NCI-H1930 (cell line): ENCODE measurements around the gene POU6F2.
"Not testable (repeated sequence)": the region's sequence is repeated elsewhere in the genome, so short reads cannot be mapped to it uniquely, and the experiment has no call there.

Experiments used
- DNase-seq, 2 experiments: peaks; one replicate each; lab custom pipeline; 2025; lab: John Stamatoyannopoulos, UW

Gene POU6F2

GRCh38 chr7:39186671-39187070 is 209.0 kb downstream of the POU6F2 start:
- no peak for DNase-seq

DNA sequence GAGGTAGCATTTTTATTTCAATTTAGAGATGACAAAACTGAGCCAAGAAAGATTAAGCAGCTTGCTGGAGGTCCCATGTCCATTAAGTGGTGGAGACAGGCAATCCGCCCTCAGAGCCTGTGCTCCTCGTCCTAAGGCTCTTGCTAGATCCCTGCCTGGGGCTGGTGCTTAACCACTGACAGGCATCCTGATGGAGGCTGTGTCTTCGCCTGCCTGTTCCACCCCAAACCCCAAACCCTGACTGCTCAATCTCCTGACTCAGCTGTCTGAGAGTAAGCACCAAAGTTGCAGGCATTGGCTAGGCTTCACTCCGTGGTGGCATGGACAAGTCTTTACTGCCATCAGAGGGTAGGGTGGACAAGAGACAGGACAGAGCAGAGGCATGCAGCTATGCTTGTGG is 209.4 kb downstream of the POU6F2 start:
- no peak for DNase-seq

DNA sequence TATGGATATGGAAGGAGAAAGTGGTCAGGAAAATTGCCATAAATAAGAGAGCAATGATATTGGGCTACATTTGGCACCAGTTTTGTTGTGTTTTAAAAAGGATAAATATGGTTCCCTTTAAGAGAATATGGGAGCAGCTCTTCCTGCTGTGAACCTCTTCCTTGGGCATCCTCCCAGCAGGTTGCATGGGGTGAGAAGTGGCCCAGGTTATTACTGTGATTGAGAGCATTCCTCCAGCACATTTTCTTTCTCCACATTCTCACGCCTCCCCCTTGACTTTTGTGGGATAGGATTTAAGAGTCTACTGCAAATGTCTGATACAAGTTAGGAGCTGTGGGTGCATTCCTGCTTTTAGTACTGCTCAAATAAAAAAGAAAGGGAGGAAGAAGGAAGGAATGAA is 214.8 kb downstream of the POU6F2 start:
- no peak for DNase-seq

DNA sequence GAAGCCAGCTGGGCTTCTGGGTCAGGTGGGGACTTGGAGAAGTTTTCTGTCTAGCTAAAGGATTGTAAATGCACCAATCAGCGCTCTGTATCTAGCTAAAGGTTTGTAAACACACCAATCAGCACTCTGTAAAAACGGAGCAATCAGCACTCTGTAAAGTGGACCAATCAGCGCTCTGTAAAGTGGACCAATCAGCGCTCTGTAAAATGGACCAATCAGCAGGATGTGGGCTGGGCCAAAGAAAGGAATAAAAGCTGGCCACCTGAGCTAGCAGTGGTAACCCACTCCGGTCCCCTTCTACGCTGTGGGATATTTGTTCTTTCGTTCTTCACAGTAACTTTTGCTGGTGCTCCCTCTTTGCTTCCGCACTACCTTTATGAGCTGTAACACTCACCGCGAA is 216.7 kb downstream of the POU6F2 start:
- not testable (repeated sequence) for DNase-seq

DNA sequence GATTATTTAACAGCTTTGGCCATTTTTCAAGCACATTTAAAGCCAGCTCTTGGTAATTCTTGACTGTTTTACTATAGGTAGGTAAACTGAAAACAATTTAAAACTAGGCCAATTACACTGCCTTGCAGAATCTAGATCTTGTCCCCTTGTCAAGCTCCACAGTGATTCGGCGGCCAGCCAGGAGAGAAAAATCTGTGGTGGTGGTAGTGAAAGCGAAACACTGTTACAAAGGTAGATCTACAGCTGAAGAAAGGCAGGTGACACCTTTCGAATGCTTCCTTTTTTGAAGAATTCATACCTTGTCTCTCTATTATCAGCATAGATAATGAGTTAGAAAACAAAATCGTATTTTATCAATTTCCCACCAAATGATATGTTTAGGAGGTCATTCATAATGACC is 218.3 kb downstream of the POU6F2 start:
- no peak for DNase-seq

GRCh38 chr7:39197831-39198230 is 220.1 kb downstream of the POU6F2 start:
- no peak for DNase-seq

- no peak for DNase-seq
Observed at GRCh38 chr7:39198556-39198955, 220.8 kb downstream of the POU6F2 start.

- DNase-seq = no peak
Observed at GRCh38 chr7:39199006-39199405, 221.3 kb downstream of the POU6F2 start.

GRCh38 chr7:39199951-39200350 is 222.2 kb downstream of the POU6F2 start:
- no peak for DNase-seq

DNA sequence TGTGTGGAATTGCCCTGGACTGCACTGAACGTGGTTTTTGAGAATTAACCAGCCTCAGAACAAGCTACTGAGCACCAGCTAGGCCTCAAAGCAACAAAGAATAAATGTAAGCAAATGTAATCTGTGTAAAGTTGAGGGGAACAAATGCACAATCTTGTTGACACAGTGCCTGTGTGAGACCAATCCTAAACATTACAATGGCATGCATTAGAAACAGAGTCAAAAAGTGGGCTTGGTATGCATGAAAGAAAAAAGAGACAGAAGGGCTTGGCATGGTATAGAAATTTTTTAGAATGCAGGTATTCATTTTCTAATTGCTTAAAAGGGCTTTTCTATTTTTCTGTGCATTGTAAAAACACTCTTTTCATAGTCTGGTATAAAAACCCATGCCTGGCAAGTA is 224.3 kb downstream of the POU6F2 start:
- DNase-seq = no peak

DNA sequence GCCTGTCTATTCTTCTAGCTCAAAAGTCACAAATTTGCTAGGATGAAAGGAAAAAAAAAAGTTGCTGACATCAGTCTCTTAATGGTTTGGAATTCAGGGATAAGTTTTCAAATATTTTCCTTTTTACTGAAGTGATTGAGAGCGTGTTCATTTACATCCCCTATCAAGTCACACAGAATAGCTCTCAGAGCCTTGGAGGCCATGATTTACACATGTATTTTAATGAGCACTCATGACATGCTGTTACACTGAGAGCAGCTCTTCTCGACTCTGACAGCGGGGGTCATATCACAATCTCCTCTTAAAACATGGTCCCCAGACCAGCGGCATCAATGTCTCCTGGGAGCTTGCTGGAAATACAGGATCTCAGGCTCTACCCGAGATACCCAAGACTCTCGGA is 232.7 kb downstream of the POU6F2 start:
- DNase-seq = no peak

- DNase-seq = no peak
Observed at GRCh38 chr7:39211581-39211980, 233.9 kb downstream of the POU6F2 start.

DNA sequence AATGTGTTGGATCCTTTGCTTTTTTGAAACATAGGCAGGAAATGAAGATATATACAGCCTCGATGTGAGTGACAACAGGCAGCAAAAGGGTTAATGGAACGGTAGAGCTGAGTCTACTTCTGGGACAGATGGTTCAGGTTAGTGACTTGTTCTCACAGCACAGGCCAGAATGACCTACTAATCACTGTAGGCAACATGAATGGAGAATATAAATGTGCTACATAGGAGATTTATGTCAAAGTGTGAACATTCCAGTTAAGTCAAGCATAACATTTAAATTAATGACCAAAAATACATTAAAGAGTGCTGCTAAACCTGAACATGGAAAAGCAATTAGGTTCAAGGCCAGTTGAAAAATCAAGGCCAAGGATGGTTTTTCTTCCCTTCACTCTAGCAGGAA is 235.2 kb downstream of the POU6F2 start:
- DNase-seq = no peak

DNA sequence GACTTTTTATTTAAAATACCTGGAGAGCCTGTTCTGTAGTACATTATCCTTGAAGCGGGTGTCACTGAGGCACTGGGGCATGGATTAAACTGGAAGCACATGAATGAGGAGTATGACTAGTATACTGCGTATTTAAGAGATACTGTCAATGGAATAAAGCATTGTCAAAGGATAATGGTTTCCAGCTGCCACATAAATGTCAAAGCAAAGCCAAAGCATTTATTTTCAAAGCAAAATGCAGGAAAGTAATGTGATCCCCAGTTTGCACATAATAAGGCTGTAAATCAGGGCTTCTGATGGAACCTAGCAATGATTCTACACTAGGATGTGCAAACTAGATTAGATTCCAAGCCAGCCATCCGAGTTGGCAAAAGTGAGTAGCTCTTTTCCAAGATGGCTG is 240.1 kb downstream of the POU6F2 start:
- DNase-seq = no peak

- no peak for DNase-seq
Observed at GRCh38 chr7:39219869-39220268, 242.2 kb downstream of the POU6F2 start.

DNA sequence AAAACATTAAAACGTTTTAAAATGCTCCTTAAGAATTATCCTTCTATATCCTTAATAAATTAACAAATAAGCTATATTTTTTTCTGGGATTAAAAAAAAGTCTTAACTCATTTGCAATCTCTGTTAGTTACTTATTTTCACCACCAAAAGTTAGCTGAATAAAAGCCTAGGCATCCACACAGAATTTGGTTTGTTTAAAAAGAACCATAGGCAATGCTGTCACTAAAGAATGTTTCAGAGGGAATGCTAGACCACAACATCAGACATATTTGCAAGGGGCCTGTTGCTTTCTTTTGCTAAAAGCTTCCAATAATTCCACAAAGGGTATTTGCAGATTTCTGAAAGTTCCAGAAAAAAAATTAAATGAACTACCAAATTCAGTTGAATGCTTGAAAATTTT is 244.2 kb downstream of the POU6F2 start:
- DNase-seq = no peak

DNA sequence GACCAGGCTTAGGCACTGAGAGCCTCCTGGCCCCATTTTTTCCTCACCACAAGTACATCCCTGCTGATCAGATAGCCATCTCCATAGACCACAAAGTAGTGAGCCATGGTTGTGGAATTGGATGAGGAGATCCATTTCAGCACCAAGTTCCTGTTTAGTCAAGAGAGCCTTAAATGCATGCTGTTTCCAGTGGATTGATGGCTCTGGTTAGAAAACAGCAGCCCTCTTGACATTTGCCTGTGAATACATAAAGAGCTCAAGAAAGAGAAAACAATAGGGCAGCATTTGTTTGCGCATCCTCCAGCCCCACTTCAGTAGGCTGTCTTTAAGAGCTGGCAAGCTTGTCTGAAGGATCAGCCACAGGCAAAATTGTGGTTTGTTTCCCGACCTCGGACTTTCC is 251.2 kb downstream of the POU6F2 start:
- DNase-seq = no peak

DNA sequence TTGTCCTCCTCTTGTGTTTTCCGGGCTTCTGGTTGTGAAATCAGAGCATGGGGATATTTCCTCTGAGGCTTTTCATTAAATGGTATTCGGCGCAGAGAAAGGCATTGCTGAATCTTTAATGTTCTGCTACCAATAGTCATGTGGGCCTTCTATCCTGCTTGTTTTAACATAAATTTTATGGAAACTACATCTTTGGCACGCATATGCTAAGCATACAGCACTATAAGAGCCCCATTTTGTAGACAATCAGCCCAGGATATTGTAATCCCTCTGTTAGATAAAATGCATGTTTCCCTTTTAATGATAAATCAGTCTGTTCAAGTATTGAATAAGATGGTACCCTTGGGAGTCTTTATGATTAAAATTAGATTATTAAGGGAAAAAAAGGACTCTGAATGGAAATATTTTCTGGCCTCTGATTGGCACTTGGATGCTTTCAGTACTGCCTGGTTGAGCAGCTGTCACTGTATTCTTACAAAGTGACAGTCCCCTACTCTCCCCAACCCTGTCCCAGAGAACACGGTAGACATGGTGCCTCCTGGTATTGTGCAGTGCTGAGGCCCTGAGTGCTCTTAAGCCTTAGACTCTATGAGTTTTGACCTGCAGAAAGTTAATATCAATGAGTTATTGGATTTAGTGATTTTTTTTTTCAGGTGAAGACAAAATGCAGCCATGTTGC is 256.3 kb downstream of the POU6F2 start:
- no peak for DNase-seq

DNA sequence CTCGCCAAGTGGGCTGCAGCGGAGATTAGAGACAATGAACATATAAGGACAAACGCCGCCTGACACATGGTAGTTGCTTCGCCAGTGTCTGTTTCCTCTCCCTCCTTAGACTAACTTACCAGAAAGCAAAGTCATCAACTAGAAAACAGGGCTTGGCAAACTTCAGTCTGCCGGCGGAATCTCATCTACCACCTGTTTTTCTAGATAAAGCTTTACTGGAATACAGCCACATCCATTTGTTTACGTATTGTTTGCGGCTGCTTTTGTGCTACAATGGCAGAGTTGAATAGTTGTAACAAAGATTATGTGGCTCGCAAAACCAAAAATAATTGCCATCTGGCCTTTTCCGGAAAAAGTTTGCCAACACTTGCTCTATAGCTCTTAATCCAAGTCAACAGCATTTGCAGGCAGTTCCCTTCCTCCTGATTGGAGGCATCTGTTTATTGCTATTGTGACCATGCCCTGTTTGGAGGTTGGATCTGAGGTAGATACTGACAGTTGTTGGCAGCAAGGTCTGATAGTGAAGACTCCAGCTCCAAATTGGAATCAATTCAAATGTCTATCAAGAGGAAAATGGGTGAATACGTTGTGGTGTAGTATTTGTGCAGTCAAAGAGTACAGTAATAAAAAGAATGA is 260.6 kb downstream of the POU6F2 start:
- DNase-seq = no peak

GRCh38 chr7:39240864-39241263 is 263.2 kb downstream of the POU6F2 start:
- no peak for DNase-seq

GRCh38 chr7:39247576-39247975 is 269.9 kb downstream of the POU6F2 start:
- no peak for DNase-seq

- DNase-seq = no peak
Observed at GRCh38 chr7:39248041-39248691, 270.5 kb downstream of the POU6F2 start.

- DNase-seq = no peak
Observed at GRCh38 chr7:39248692-39249090, 271.0 kb downstream of the POU6F2 start.
